Measurements from ENCODE around the gene OTX1. TPM values are rescaled to one million over a fixed set of nuclear protein-coding genes. Genes with fewer than 3 reads are reported as not detected.

The OTX1 gene
- total and polyA plus RNA-seq, 2 of the 4 experiments (the other 2 are of a cell fraction) = 0.03 TPM; not detected in 1

- in situ Hi-C loops (cut with MboI; ENCODE audit: low sequenced_read_pairs) = no loop called here
- no peak for TF ChIP-seq RAD21 (IDR thresholded peaks at IDR 0.05; ENCODE audit: low read length)
- TF ChIP-seq CTCF (conservative IDR thresholded peaks at IDR 0.05; ENCODE audit: low read depth, low read length) = no peak
- TF ChIP-seq USF2 (IDR thresholded peaks at IDR 0.05; ENCODE audit: low read depth, low read length) = no peak
- no peak for TF ChIP-seq RCOR1 (IDR thresholded peaks at IDR 0.05; ENCODE audit: insufficient replicate concordance, low read length)
- no peak for TF ChIP-seq CEBPB (IDR thresholded peaks at IDR 0.05; ENCODE audit: low read depth, low read length)
- no peak for TF ChIP-seq RFX5 (IDR thresholded peaks at IDR 0.05; ENCODE audit: low read depth, low read length)
- TF ChIP-seq MXI1 (IDR thresholded peaks at IDR 0.05; ENCODE audit: borderline replicate concordance, low read depth, low read length) = no peak
- TF ChIP-seq NFE2L2 (IDR thresholded peaks at IDR 0.05; ENCODE audit: low read depth, low read length) = no peak
- TF ChIP-seq POLR2A (IDR thresholded peaks at IDR 0.05; ENCODE audit: low read depth, low read length) = no peak
- TF ChIP-seq CHD1 (IDR thresholded peaks at IDR 0.05; ENCODE audit: low read depth, low read length) = no peak
- no peak for TF ChIP-seq SMC3 (IDR thresholded peaks at IDR 0.05; ENCODE audit: low read depth, low read length)
- no peak for TF ChIP-seq MAZ (IDR thresholded peaks at IDR 0.05; ENCODE audit: borderline replicate concordance, low read depth, low read length)
- no peak for TF ChIP-seq BHLHE40 (IDR thresholded peaks at IDR 0.05; ENCODE audit: low read depth, low read length)
- TF ChIP-seq MAFK (IDR thresholded peaks at IDR 0.05; ENCODE audit: low read depth, low read length) = no peak
- TF ChIP-seq ELK1 (IDR thresholded peaks at IDR 0.05; ENCODE audit: borderline replicate concordance, low read depth, low read length) = no peak
- no peak for TF ChIP-seq FOS (IDR thresholded peaks at IDR 0.05; ENCODE audit: low read depth, low read length)
- Histone ChIP-seq H3K23ac (ENCODE audit: low read depth, low read length) (no peak overlapping the region), H2BK15ac (ENCODE audit: low read depth, low read length) (no peak overlapping the region), H2BK20ac (ENCODE audit: low read depth, low read length) (no peak overlapping the region), H3K4me1 (ENCODE audit: control insufficient read depth, insufficient read depth, low read length) (peaks cover 3% of the 10 kb centered on the region), H3K36me3 (ENCODE audit: control insufficient read depth, insufficient read depth, low read length) (peaks cover 6% of the 10 kb centered on the region; the same call in 1 of the 2 replicates), H3K27me3 (ENCODE audit: control insufficient read depth, insufficient read depth, low read length) (no peaks in the 10 kb centered on the region), H3K4ac (ENCODE audit: low read depth, low read length) (no peak overlapping the region), H4K5ac (ENCODE audit: low read depth, low read length) (no peak overlapping the region), H3K9ac (ENCODE audit: low read depth, low read length) (no peak overlapping the region), H3K4me3 (ENCODE audit: insufficient read depth, low read depth, low read length) (no peak overlapping the region), H2AFZ (replicated peaks; ENCODE audit: low read length, poor library complexity) (no peak overlapping the region), H3K56ac (ENCODE audit: extremely low read depth, insufficient read depth, low read length) (no peak overlapping the region), H2BK5ac (ENCODE audit: low read depth, low read length, poor library complexity, severe bottlenecking) (no peak overlapping the region), H4K91ac (ENCODE audit: insufficient read depth, low read depth, low read length) (no peak overlapping the region), H4K20me1 (ENCODE audit: insufficient read depth, low read length) (no peaks in the 10 kb centered on the region), H3K14ac (replicated peaks; ENCODE audit: low read depth, low read length) (no peak overlapping the region), H2BK120ac (ENCODE audit: low read depth, low read length) (no peak overlapping the region), H4K8ac (ENCODE audit: low read depth in 2 of 2, low read length in 2 of 2) (no peak overlapping the region), H3K18ac (ENCODE audit: low read depth, low read length) (no peak overlapping the region), H3K79me1 (ENCODE audit: low read depth in 1 of 2, low read length in 2 of 2) (no peaks in the 10 kb centered on the region), H3K9me3 (ENCODE audit: control insufficient read depth, insufficient read depth, low read length) (no peaks in the 10 kb centered on the region), H3K4me2 (ENCODE audit: low read depth, low read length) (peak overlapping the region; percentile 5; the same call in 1 of the 2 replicates), H2AK5ac (ENCODE audit: low read depth, low read length) (no peak overlapping the region), H2AK9ac (replicated peaks; ENCODE audit: low read depth, low read length, poor library complexity) (no peak overlapping the region), H3K9me1 (ENCODE audit: insufficient read depth, low read length) (no peaks in the 10 kb centered on the region), H3K27ac (ENCODE audit: insufficient read depth, low read length) (no peak overlapping the region)
- intact Hi-C loops (cut with micrococcal nuclease) = no loop called here
- dilution Hi-C loops (cut with HindIII; ENCODE audit: low sequenced_read_pairs, unreplicated experiment) = no loop called here
- DNase-seq (peak; percentile 61), ATAC-seq (ENCODE audit: low read depth) (peak; percentile 69)
- ChIA-PET CTCF (interaction anchor here (0.7 kb wide), 1 partner anchor 36 kb away, joined by 3 read pairs; no protein-coding TSS in a partner anchor), POLR2A (ENCODE audit: unreplicated experiment) (interaction anchor here (0.6 kb wide), 1 partner anchor 195 kb away, joined by 5 read pairs; no protein-coding TSS in a partner anchor)
- WGBS, 2 experiments (ENCODE audit: extremely low coverage in 2 of 2, insufficient read length in 1 of 2) = no CpG with 5 or more reads among the region's 1 CpG
- no TSS peak for BruUV-seq (replicated peaks)
Observed at GRCh38 chr2:63012541-63012940, 38.1 kb upstream of the OTX1 start.

All from IMR-90 (cell line).